ENCODE measurements around the gene UQCR11.

The UQCR11 gene

DNA sequence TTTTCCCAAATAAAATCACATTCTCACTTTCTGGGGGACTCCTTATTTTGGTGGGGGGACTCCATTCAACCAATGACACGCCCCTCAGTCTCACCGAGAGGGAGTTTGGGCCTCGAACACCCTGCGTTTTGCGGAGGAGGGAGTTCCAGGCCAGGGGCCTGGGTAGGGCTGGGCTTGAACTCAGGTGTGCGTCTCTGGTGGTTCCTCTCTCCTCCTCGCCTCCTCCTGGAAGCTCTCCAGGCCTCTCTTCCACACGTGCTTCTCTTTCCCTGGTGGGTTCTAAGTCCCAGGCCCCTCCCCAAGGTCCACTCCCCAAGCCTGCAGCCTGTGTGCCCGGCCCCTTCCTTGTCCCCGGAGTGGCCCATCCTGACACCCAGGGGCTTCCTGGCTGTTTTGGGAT lies 51.8 kb downstream of the UQCR11 start:
- Histone ChIP-seq H3K4me2 (ENCODE audit: insufficient read depth, low read length) (no peak overlapping the region), H4K20me1 (ENCODE audit: insufficient read depth, low read length) (peaks cover 17% of the 10 kb centered on the region), H3K27ac (ENCODE audit: low read length) (no peak overlapping the region), H3K27me3 (ENCODE audit: insufficient read depth, low read length, poor library complexity) (no peaks in the 10 kb centered on the region), H3K9me3 (ENCODE audit: insufficient read depth, low read length, severe bottlenecking) (no peaks in the 10 kb centered on the region), H3K36me3 (ENCODE audit: insufficient read depth, low read length) (peaks cover 9% of the 10 kb centered on the region), H2AFZ (ENCODE audit: low read depth, low read length) (no peak overlapping the region), H3K4me1 (ENCODE audit: insufficient read depth, low read length) (no peaks in the 10 kb centered on the region), H3K9ac (ENCODE audit: low read depth, low read length) (no peak overlapping the region), H3K4me3 (ENCODE audit: low read depth in 1 of 2, low read length in 2 of 2) (no peak overlapping the region), H3K79me2 (ENCODE audit: insufficient read depth, low read length) (peaks cover 3% of the 10 kb centered on the region; the same call in 1 of the 2 replicates)
- TF ChIP-seq EZH2 (IDR thresholded peaks at IDR 0.05; ENCODE audit: borderline replicate concordance, low read depth, low read length, severe bottlenecking), result no peak
- TF ChIP-seq, protein P1, sequence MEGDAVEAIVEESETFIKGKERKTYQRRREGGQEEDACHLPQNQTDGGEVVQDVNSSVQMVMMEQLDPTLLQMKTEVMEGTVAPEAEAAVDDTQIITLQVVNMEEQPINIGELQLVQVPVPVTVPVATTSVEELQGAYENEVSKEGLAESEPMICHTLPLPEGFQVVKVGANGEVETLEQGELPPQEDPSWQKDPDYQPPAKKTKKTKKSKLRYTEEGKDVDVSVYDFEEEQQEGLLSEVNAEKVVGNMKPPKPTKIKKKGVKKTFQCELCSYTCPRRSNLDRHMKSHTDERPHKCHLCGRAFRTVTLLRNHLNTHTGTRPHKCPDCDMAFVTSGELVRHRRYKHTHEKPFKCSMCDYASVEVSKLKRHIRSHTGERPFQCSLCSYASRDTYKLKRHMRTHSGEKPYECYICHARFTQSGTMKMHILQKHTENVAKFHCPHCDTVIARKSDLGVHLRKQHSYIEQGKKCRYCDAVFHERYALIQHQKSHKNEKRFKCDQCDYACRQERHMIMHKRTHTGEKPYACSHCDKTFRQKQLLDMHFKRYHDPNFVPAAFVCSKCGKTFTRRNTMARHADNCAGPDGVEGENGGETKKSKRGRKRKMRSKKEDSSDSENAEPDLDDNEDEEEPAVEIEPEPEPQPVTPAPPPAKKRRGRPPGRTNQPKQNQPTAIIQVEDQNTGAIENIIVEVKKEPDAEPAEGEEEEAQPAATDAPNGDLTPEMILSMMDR (IDR thresholded peaks at IDR 0.05; ENCODE audit: borderline replicate concordance, extremely low read depth, low read length, poor library complexity, severe bottlenecking), result no peak
- no peak for DNase-seq
- no peak for ATAC-seq (ENCODE audit: insufficient read depth, low read depth)

DNA sequence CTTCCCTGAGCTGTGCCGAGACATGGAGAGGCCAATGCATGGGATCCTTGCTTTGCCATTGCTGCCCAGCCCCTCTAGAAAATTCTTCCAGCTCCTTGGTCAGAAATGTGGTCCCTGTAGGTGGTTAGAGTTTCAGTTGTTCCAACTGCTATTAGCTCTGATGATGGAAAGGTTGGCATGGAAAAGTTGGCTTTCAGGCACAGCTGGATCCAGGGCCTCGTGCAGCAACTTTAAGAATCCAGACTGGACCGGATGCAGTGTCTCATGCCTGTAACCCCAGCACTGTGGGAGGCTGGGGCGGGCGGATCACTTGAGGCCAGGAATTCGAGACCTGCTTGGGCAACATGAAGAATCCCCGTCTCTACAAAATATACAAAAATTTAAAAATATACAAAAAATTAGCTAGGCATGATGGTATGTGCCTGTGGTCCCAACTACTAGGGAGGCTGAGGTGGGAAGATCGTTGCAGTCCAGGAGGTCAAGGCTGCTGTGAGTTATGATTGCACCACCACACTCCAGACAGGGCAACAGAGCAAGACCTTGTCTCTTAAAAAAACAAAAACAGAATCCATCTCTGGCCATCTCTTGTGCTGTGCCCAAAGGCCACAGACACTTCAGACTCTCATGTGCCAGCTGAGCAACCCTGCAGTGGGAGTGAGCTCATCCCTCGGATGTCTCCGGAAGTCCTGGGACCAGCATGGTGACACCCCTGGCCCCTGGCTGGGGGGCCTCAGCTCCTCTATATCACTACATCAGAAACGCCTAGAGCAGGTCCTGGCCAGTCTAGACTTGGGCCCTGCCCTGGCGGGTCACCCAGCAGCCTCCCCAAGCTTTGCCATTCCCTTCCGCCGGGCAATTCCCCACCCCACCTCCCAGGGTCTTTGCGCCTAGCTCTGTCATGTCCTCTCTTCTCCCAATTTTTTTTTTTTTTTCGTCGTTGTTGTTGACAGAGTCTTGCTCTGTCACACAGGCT lies 53.9 kb downstream of the UQCR11 start:
- DNase-seq, result no peak
- H3K9ac ChIP-seq (ENCODE audit: low read depth, low read length), result no peak overlapping the region

DNA sequence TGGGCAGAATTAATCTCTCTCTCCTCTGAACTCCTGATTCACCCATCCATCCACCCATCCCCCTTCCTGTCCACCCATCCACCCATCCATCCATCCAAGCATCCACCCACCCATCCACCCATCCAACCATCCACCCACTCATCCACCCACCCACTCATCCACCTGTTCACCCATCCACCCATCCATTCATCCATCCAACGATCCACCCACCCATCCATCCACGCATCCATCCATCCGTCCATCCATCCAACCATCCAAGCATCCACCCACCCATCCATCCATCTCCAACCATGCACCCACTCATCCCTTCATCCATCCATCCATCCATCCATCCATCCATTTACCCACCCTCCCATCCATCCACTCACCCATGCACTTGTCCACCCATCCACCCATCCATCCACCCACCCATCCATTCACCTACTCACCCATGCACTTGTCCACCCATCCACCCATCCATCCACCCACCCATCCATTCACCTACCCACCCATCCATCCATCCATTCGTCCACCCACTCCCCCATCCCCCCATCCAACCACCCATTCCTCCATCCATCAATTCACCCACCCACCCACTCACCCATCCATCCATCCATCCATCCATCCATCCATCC lies 55.8 kb downstream of the UQCR11 start:
- H3K4me2 ChIP-seq (ENCODE audit: insufficient read depth, low read length), result no peak overlapping the region
- no peak for DNase-seq
- H3K9ac ChIP-seq (ENCODE audit: low read depth, low read length), result no peak overlapping the region
- no peaks in the 10 kb centered on the region for H3K36me3 ChIP-seq (ENCODE audit: insufficient read depth, low read length)
- no peak overlapping the region for H3K27ac ChIP-seq (ENCODE audit: low read length)
- no peak for ATAC-seq (ENCODE audit: insufficient read depth, low read depth)
- H3K4me3 ChIP-seq (ENCODE audit: low read depth in 1 of 2, low read length in 2 of 2), result no peak overlapping the region
- no peaks in the 10 kb centered on the region for H3K79me2 ChIP-seq (ENCODE audit: insufficient read depth, low read length)
- peaks cover 8% of the 10 kb centered on the region for H3K4me1 ChIP-seq (ENCODE audit: insufficient read depth, low read length)
- TF ChIP-seq, protein P1 (IDR thresholded peaks at IDR 0.05; ENCODE audit: borderline replicate concordance, extremely low read depth, low read length, poor library complexity, severe bottlenecking), result no peak
- no peak for TF ChIP-seq EZH2 (IDR thresholded peaks at IDR 0.05; ENCODE audit: borderline replicate concordance, low read depth, low read length, severe bottlenecking)
- H3K9me3 ChIP-seq (ENCODE audit: insufficient read depth, low read length, severe bottlenecking), result no peaks in the 10 kb centered on the region
- H2AFZ ChIP-seq (ENCODE audit: low read depth, low read length), result no peak overlapping the region
- H4K20me1 ChIP-seq (ENCODE audit: insufficient read depth, low read length), result peaks cover 4% of the 10 kb centered on the region; the same call in 1 of the 2 replicates
- H3K27me3 ChIP-seq (ENCODE audit: insufficient read depth, low read length, poor library complexity), result no peaks in the 10 kb centered on the region

More for the DNA sequence above, 53.9 kb downstream of the UQCR11 start:
- H3K4me1 ChIP-seq (ENCODE audit: insufficient read depth, low read length), result peaks cover 3% of the 10 kb centered on the region; the same call in 1 of the 2 replicates
- H3K4me3 ChIP-seq (ENCODE audit: low read depth in 1 of 2, low read length in 2 of 2), result no peak overlapping the region
- no peaks in the 10 kb centered on the region for H3K27me3 ChIP-seq (ENCODE audit: insufficient read depth, low read length, poor library complexity)
- no peak overlapping the region for H3K27ac ChIP-seq (ENCODE audit: low read length)
- H3K79me2 ChIP-seq (ENCODE audit: insufficient read depth, low read length), result no peaks in the 10 kb centered on the region
- H2AFZ ChIP-seq (ENCODE audit: low read depth, low read length), result no peak overlapping the region
- H4K20me1 ChIP-seq (ENCODE audit: insufficient read depth, low read length), result peaks cover 4% of the 10 kb centered on the region; the same call in 1 of the 2 replicates
- no peak overlapping the region for H3K4me2 ChIP-seq (ENCODE audit: insufficient read depth, low read length)
- no peaks in the 10 kb centered on the region for H3K9me3 ChIP-seq (ENCODE audit: insufficient read depth, low read length, severe bottlenecking)
- no peak for ATAC-seq (ENCODE audit: insufficient read depth, low read depth)
- TF ChIP-seq EZH2 (IDR thresholded peaks at IDR 0.05; ENCODE audit: borderline replicate concordance, low read depth, low read length, severe bottlenecking), result no peak
- TF ChIP-seq, protein P1 (IDR thresholded peaks at IDR 0.05; ENCODE audit: borderline replicate concordance, extremely low read depth, low read length, poor library complexity, severe bottlenecking), result no peak
- H3K36me3 ChIP-seq (ENCODE audit: insufficient read depth, low read length), result peaks cover 2% of the 10 kb centered on the region

All from DND-41 (cell line).